NCI-H2227 treated with DMSO at 0.1 percent for 48 hours (cell line): Measurements from ENCODE around the gene CCN6.

Source experiments
- DNase-seq: peaks from one replicate; lab custom pipeline; 2025; lab: John Stamatoyannopoulos, UW

Gene CCN6

DNA sequence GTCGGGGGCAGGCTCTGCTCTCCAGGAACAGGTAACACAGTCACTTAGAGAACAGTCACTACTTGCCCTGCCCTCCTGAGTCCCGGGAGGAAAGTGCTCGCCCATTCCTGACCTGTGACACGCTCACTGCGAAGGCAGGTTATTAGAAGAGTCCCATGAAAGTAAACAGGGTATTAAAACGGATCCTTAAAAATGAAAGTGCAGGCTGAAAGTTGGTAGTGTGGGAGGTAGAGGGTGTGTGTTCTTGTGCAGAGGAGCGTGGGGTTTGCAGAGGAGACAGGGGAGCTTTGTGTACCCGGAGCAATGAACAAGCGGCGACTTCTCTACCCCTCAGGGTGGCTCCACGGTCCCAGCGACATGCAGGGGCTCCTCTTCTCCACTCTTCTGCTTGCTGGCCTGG lies at the start of gene CCN6:
TSS of gene CCN6 (plus strand) at position 104 of the 400 bp plus-strand sequence. CDS start at position 358, 254 bp downstream.
- DNase-seq = no peak

DNA sequence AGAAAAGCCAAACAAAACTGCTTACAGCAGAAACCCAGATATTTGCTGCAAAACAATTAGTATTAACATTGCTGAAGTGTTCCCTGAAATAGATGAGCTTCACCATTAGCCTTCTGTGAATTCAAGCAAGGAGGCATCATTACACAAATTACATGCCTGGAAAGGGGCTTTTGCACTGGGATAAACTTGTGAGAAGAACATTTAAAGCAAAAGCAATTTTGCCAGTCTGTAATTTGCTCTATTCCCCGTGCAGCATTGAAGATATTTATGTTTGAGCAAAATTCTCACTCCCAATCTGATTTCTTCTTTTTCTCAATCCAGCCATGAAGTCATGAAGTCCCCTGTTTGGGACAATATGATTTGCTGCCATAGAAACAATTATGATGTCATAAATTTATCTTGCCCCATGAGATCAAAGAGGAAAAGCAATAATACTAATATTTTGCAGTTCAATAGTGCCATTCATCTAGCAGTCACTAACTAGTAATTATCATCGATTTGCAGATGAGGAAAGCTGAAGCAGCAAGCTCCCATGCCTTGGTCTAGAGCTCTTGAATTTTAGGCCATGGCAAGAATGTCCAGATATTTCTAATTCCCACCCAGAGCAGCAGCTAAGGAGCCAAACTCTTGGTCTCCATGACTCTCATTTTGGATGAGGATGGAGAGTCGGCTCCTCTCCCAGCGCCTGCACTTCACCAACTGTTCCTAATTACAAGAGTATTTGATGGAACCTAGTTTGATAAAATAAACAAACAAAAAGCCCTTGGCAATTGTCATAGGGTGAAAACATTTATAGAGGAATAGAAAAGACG lies 49.5 kb upstream of the CCN6 start:
- peak; percentile 42 for DNase-seq

DNA sequence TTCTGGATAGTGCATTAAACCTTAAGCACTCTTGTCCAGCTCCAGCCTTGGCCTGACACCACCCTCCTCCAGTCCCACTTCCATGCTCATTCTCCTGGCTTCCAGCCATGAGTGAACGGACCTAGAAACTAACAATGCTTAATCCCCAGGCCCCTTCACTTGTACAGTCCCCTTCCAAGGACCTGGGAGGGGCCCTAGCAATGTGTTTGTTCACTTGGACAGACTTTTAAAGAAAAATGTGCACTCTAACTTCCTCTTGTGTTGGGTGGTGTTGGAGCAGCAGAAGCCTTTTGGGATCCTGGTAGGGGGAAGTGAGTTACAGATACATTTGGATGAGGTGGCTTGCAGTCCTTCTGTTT lies 48.9 kb upstream of the CCN6 start:
- DNase-seq = no peak

DNA sequence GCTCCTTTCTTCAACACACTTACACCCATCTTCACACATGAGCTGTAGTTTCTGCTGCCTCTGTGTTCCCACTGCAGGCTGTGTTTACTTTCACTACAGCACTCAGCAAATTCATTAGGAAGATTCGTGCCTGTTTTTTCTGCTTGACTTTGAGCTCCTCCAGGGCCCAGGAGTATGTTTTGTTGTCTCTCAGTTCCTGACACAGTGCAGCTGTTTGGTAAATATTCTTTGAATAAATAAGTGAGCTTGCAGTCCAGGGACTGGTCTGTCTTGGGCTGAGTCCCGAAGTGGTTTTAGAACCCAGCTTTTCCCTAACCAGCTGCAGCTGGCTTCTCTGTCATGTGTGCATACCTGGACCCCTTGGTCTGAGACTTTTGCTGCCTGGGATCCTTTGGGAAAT lies 46.6 kb upstream of the CCN6 start:
- no peak for DNase-seq

DNA sequence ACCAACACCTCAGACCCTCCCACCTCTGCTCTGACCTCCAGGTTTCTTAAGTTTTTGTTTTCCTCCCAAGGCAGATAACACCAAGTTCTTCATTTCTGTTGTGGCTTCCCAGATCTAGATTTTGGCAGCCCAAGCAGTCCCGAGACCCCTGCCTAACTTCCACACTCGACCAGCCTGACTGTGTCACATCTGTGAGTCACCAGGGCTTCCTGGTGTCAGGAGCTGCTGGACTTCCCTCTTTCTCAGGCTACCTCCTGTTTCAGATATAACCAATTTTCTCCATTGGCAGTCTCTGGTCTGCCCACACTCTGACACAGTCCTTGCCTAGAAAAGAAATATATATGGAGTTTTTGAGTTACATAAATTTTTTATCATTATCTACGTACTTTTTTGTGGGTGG lies 46.1 kb upstream of the CCN6 start:
- DNase-seq = no peak

DNA sequence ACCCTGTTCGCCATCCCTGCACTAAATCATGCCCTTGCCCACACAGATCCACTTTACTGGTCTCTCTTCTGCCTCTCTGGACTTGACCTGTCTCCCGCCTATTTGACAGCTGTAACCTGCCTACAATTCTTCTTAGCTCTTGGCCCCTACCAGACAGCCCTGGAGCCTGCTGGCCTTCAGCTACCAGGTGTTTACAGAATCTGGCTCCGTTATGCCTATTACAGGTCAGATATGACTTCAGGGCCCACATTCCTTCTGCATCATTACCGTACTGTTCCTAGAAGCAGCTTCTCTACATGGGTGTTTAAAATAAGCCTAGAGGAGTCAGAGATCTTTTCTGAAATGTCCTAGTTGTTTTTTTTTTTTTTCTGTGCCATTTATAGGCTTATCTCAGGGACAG lies 45.4 kb upstream of the CCN6 start:
- no peak for DNase-seq

DNA sequence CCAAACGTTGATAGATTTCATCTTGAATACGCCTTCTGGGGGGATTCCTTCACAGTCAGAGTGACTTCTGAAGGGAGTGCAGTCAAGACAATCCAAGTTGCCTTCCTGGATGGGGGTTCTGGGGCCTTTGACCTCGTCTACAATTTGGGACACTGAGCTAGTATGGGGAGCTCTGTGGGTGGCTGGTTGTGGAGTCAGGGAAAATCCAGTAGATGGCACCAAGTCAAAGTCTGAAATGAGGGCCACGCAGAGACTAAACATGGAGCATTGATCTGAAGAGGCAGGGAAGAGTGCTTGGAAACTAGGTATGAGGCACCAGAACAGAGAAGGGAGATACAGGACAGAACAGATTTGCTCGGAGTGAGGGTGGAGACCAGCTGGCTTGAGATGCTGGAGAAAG lies 43.6 kb upstream of the CCN6 start:
- no peak for DNase-seq

DNA sequence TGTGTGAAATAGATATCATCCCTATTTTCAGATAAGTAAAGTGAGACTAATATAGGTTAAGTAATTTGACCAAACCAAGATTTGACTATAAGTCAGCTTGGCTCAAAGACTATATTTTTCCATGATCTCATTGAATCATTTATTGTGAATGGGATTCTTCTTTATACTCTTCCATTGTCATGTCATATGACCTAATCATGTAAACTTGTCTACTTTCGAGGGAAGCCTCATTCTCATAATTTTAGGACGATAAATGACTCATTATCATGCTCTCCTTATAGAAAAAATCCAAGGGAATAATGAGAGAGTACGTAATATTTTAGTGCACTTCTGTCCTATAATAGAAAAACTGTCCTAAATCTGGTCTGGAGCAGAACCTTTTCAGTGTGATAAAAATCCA lies 40.9 kb upstream of the CCN6 start:
- no peak for DNase-seq

DNA sequence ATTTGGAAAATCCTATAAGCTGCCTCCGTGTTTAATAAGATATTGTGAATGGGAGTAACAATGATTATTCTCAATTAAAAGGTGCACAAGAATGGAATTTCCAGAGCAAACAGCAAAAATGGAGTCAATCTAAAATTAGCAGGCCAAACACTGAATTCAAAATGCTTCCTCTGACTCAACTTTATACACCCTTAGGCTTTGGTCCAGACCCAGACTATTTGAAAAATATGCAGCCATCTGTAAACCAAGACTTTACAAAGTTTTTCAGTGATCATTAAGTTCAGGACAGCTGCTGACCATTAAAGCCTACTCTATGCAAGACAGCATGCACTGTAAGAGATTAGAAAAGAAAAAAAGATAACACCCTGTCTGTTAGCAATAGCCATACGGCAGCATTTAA lies 39.4 kb upstream of the CCN6 start:
- DNase-seq = no peak

DNA sequence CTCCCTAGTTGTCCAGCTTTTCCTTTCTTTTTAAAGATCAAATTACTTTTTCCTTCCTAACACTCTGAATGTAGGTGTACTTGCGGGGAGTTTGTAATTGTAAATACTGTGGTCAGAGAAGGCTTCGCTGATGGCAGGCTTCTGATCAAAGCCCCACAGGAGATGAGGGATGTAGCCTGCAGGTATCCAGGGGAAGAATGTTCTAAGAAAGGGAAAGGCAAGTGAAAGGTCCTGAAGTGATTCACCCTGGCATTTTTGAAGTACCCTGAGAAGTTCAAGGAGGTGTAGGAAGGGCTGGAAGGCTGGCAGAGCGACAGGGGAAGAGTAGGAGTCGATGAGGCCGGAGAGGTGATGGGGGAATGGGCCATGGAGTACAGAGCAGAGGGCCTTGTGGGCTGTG lies 38.2 kb upstream of the CCN6 start:
- no peak for DNase-seq

DNA sequence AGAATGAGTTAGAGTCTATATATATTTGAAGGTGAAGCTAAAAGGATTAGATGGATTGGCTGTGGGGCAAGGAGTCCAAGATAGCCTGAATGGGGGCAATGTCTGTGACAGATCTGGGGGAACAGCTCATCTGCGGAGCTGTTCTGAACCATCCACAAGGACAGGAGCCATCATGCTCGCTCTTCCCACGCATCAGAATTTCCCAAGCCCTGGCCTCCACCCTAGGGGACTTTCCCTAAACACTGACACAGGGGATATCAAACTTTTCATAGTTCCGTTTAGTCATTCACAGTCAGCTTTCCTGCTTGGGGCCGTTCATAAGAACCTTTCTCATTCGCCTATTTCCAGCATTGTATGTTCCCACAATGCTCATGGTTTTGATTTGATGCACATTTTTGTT lies 37.6 kb upstream of the CCN6 start:
- no peak for DNase-seq

DNA sequence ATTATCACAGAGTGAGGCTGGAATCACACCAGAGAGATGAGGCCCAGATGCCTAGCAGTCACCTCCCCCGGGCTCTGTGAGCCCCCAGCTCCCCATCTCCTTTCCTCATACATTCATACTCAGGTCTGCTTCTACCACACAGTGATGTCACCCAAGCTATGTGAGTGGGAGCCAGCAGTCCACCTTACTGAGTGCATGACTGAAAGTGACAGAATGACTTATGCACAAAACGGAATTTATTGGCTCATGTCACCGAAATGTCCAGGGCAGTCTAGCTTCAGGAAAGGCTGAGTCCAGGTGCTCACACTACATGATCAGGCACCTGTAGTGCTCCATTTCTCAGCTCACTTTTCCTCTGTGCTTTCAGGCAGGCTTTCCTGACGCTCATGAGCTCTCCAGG lies 36.7 kb upstream of the CCN6 start:
- no peak for DNase-seq

DNA sequence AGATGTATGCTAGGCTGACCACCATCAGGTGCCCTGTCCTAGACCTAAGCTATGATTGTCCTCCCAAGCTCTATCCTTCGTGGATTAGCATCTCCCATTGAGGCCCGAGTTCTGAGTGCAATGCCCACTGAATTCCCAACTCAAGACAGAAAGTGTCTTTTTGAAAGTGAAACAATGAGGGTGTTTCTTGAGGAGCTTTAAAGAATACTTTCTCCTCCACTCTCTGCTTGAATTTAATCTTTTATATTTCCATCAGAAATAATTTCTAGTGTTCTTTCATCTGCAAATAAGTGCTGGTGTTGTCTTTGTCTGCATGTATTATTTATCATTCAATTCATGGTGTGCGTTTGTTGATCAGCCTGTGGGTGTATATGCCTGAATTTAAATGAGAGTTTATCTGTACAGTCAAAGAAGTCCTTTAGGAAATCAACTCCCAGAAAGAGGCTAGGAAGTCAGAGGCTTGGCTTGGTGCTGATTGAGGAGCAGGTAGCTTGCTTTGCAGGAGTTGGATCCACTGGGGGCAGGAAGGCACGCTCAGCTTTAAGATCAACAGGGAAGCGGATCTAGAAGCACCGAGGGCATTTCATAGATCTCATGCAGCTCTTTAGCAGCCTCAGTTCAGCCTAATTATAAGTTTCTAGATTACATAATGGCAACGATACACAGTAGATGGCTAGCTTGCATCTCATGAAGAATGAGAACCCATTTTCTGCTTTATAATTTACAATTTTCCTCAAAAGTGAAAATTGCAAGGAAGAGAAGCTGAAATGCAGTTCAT lies 36.0 kb upstream of the CCN6 start:
- DNase-seq = peak; percentile 40

DNA sequence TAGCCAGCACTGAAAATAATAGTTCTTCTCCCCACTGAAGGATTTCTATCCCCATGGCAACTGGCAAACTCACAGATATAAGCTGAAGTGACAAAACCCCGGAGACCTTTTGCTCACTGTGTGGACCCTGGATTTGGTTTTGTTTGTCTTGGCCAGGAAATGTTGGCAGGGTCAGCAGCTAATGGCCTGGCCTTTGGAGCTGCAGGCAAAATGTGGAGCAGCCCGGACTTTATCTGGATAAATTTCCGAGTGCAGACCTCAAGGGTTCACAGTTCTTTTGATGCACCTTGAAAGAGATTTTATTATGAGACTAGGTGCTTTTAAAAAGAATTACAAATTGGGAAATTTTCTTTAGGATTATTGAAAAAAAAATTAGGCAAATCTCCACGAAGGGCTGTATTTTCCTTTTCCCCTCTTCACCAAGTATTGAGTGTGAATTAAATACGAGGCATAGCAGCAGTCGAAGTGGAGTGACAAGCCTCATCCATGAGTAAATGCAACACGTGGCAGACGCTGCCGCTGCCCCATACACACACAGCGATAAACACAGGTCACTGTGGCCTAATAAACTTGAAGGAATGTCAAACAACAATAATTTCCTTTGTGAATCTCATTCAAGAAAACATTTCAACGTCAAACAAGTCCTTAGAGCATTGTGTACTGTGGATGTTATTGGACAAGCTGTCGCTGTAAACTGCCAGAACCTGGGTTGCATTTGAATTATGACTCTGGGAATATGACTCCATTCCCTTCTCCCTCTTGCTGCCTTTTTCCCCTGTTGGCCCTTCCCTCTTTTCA lies 35.1 kb upstream of the CCN6 start:
- no peak for DNase-seq

DNA sequence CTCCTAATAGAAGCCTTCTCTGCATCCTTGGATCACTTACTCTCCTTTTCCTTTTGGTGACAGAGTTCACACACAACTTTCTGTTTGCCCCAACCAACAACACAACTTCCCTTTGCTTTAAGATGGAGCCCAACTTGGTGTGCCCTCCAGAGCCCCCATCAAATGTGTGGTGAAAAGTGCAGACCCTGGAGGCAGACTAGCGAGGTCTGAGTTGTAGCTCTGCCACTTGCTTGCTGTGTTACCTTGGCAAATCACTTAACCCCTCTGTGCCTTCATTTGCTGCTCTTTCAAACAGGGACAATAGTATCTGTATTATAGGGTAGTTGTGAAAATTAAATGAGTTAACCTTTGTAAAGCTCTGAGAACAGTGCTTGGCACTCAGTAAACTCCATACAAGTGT lies 34.3 kb upstream of the CCN6 start:
- DNase-seq = no peak

DNA sequence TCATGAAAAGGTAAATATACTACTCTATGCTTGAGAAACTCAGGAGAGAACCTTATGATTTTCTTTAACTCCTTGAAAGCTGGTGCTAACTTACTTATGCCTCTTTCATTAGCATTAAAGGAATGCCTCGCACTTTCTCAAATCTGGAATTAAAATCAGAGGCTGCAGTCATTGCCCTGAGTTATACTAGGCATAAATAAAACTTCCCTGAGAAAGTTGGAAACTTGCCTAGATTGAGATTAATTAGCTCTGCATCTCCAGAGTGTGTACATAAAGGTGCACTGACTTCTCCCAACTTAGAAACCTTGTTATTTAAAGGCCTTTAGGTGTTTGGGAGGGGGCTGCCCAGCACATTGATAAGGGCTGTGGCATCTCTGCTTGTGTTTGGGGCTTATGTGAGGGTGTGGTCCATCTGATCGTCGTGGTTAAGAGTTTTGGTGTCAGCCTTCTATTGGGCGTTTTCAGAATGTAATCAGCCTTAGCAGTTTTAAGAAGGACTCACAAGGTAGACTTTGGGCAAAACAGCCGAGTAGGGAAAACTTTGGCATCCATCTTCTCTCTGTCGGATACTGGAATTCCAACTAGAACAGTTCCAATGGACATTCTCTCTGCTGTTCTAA lies 32.1 kb upstream of the CCN6 start:
- no peak for DNase-seq

DNA sequence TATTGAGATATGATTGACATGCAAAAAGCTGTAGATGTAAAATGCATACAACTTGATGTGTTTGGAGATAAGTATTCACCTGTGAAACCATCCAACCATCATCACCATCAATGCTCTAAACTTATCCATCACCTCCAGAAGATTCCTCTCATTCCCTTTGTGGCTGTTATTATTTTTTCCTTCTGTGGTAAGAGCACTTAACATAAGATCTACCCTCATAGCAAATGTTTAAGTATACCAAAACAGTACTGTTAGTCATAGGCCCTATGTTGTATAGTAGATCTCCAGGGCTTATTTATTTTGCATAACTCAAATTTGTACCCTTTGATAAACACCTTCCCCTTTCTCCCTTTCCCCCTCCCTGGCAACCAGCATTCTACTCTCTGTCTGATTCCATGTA lies 31.2 kb upstream of the CCN6 start:
- DNase-seq = no peak

DNA sequence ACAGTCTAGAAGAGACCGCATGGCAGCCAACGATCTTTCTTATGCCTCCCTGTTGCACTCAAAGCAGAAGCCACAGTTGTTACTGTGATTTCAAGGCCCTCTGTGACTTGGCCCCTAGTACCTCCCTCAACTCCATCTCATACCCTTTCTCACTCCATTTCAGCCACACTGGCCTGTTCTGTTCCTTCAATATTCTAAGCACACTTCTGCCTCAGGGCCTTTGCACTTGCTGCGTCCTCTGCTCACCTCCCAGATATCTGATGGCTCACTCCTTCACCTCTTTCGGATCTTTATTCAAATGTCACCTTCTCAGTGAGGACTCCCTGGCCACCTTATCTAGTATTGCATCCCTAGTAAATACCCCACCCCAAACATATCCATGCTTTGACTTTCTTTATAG lies 29.4 kb upstream of the CCN6 start:
- no peak for DNase-seq

DNA sequence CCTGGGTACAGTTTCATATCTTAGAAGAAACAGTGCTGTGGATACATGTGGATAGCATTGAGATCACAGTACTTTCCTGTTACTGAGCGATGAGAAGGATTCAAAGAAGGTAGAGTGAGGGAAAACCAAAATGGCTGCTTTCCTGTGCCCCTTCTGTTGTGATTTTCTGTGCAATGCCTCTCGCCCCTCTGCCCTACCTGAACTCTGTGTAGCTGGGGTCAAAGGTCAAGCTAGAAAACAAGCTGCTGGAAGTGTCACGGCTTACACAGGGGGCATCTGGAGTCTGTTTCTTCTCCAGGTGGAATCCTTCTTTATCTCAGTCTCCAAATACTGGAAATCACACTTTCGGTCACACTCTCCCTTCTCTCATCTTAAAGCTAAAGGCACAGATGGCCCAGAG lies 27.0 kb upstream of the CCN6 start:
- no peak for DNase-seq

DNA sequence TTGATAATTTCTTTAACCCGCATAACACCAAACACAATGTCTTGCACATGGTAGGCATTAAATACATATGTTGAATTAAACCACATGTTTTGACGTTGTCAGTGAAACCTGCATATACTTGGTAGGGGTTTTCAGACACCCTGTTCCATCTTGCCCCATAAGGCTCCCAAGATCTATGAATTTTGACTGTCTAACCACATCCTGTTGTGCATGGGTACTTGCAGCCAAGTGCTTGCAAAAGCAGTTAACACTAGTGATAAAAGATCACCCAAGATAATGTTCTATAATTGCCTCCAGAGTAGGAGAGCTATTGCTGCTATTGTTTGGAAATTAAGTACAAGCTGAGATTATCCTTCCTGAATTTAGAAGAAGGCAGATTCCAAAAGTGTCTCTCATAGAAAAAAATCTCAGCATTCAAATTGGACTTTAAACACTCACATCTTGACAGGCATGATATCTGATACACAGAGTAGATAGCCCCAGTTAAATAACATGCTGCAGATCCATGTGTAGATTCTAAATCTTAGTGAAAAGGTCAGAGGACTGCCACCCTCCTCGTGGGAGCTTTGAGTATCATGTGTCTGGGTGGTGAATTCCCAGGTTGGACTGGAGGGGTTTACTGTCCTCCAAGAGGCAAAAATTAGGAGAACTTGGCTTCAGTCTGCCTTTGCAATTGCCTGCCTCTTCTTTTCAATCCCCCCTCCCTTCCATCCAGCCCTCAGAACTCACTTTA lies 25.8 kb upstream of the CCN6 start:
- no peak for DNase-seq

DNA sequence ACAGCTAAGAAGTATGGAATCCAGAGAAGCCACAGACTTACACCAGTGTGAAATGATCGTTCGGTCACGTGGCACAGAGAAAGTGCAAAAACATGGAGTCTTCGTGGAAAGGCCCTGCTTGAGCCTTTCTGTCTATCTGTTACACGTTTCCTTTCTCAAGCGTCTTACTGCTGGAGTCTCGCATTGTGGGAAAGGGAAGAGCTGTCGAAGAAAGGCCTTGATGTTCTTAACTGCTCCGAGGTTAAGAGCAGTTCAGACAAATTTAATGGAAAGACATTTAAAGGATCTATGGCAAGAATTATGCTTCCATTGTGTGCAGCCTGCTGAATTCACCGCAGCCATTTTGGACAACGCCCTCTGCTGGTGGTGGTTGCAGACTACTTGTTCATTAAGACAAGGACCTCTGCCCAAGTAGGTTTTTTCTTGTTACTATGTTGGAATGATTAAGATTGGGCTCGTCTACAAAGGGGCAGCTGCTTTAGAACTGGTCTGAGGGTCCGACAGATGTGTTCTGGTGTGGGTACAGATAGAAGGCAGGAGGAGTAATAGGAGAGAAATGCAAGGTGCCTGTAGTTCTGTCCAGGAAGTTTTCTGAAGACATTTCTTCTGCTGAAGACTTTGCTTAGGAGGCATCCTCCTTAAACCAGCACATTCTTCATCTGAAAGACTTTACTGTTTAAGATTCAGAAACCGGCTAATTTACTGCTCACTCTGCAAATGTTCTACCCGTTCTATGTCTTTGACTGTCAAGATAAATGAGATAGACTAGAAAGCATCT lies 24.7 kb upstream of the CCN6 start:
- DNase-seq = peak; percentile 20
